KBM-7 (cell line): ENCODE data around the gene SLC39A11.
"Not testable (repeated sequence)": the region's sequence is repeated elsewhere in the genome, so short reads cannot be mapped to it uniquely, and the experiment has no call there.

Experiments
- DNase-seq: peaks from one replicate; pipeline ENCODE4 v3.0.0-alpha.2; 2015
- in situ Hi-C: fragments of 300-500 bp; cut with MboI; formaldehyde crosslinking; loops from 2 replicates; pipeline ENCODE4 v1.14.3; 2020; ENCODE audit warnings: low sequenced_read_pairs, low pct_unique_long_range_greater_than_20kb, mixed read lengths

SLC39A11 gene

DNA sequence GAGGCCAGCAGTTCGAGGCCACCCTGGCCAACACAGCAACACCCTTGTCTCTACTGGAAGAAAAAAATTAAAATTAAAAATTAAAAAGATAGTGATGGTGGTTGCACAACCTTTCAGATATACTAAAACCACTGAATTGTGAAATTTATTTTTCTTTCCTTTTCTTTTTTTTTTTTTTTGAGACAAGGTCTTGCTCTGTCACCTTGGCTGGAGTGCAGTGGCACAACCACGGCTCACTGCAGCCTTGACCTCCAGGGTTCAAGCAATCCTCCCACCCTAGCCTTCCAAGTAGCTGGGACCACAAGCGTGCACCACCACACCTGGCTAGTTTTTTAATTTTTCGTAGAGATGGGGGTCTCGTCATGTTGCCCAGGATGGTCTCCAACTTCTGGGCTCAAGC, 254.4 kb downstream of the SLC39A11 start:
- in situ Hi-C loops: no loop called here
- no peak for DNase-seq

DNA sequence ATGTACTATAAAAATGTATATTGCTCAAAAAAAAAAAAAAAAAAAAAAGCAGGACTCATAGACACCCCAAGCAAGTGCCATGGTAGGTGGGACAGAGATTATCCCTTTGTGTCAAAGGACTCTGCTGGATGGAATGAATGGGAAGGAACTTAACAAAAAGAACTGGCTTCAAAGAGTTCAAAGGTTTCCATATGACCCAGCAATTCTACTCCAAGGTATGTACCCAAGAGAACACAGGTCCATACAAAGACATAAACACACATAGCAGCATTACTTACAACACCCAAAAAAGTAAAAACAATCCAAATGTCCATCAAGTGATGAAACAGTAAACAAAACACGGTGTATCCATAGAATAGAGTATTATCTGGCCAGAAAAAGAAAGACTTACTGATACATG, 255.2 kb downstream of the SLC39A11 start:
- no peak for DNase-seq
- in situ Hi-C loops: no loop called here

DNA sequence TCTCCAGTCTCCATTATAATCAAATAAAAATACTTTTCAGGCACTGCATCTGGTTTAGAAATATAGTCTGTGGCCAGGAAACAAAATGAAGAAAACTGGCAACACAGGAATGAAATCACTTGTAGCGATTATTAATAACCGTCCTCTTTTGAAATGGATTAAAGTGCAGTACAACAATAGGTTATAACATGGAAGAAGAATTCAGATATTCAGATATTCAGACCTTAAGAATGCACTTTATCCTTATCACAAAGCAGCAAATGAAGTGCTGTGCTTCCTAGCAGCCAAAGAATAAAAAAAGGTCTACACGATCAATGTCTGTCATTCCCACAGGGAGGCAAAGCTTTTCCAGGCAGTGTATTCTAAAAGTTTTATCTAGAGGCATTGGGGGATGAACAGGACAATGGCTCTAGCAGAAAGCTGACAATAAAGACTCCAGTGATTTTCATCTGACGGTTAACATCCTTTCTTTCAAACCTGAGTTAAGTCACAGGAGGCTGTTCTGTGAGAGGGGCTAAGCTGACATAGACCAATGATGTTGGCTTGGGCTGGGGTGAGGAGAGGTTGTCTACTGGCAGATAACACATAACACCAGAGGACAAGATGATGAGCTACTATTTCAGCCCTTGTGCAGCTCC, 259.2 kb downstream of the SLC39A11 start:
- no peak for DNase-seq
- in situ Hi-C loops: no loop called here

DNA sequence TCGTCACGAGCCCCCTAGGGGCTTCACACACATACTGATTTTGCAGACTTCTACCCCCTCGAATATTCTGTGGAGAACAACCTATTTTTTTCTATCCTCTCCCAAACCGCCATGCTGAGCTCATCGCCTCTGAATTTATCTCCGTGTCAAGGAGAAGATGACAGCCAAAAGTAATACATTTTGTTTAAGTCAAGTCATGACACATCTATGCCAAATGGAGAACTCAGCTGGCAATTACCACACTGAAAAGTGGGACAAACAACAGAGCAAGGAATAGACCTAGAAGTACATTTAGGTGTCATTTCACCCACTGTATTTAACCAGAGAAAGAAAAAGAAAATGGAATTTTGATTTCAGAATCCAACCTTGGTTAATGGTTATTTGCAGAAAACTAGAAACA, 260.2 kb downstream of the SLC39A11 start:
- in situ Hi-C loops: no loop called here
- no peak for DNase-seq

DNA sequence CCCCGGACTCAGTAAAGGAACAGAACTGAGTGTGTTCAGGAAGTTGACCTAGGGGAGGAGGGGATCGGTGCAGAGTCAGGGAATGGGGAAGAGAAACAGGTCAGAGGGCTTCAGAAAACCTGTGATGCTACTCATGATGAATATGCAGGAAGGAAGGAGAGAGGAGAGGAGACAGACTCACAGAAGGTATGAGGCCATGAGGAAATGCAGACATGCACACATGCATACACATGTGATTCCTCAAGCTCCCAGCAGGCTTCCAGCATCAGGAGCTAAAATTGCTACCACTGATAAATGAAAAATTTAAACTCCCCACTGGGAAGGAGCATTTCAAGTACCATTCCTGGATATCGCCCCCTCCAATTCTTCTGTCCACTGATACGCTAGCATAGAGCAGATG, 262.6 kb downstream of the SLC39A11 start:
- in situ Hi-C loops: no loop called here
- no peak for DNase-seq

DNA sequence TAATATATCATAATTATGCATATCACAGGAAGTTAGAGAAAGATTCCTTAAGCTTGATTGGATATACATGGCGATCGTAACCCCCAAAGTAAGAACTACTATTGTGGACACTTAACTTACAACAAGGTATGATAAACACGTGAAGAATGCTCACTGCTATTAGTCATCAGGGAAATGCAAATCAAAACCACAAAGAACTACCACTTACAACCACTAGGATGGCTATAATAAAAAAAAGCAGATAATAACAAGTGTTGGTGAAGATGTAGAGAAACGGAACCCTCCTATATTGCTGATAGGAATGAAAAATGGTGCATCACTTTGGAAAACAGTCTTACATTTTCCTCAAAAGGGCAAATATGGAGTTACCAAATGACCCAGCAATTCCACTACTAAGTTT, 265.9 kb downstream of the SLC39A11 start:
- in situ Hi-C loops: no loop called here
- DNase-seq: no peak

DNA sequence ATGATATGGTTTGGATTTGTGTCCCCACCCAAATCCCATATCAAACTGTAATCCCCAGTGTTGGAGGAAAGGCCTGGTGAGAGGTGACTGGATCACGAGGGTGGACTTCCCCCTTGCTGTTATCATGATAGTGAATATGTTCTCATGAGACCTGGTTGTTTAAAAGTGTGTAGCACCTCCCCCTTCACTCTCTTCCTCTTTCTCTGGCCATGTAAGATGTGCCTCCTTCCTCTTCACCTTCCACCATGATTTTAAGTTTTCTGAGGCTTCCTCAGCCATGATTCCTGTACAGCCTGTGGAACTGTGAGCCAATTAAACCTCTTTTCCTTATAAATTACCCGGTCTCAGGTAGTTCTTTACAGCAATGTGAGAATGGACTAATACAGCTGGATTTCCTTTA, 266.4 kb downstream of the SLC39A11 start:
- DNase-seq: peak; percentile 25
- in situ Hi-C loops: not testable (repeated sequence)

DNA sequence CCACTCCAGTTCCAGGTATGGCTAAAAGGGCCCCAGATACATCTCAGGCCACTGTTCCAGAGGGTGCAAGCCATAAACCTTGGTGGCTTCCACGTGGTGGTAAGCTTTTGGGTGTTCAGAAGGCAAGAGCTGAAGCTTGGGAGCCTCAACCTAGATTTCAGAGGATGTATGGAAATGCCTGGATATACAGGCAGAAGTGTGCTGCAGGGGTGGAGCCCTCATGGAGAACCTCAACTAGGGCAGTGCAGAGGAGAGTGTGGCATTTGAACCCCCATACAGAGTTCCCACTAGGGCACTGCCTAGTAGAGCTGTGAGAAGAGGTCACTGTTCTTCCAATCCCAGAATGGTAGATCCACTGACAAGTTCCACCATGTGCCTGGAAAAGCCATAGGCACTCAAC, 267.3 kb downstream of the SLC39A11 start:
- in situ Hi-C loops: no loop called here
- no peak for DNase-seq

DNA sequence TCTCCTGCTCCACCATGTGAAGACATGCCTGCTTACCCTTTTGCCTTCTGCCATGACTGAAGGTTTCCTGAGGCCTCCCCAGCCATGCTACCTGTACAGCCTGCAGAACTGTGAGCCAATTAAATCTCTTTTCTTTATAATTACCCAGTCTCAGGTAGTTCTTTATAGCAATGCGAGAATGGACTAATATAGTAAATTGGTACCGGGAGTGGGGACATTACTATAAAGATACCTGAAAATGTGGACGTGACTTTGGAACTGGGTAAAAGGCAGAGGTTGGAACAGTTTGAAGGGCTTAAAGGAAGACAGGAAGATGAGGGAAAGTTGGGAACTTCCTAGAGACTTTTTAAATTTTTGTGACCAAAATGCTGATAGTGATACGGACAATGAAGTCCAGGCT, 268.2 kb downstream of the SLC39A11 start:
- in situ Hi-C loops, DNase-seq: not testable (repeated sequence)

DNA sequence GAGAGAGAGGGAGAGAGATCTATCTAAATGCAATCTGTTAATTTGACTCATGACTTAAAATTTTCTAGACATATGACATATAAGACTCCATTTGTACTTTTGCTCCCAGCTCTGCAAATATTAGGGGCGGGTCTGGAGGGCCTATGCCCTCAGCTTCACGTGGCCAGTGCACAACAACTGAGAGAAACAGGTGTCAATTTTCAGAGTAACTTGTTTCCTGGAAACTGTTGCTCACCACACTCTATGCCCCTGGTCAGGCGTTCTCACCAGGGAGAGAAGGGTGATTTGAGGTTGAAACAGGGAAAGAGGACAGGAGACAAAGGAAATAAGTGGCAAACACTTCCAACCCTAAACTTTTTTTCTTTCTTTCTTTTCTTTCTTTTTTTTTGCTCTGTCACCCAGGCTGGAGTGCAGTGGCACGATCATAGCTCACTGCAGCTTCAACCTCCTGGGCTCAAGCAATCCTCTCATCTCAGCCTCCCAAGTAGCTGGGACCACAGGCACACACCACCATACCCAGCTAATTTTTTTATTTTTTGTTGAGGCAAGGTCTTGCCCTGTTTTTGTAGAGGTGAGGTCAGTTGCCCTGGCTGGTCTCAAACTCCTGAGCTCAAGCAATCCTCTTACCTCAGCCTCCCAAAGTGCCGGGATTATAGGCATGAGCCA, 270.0 kb downstream of the SLC39A11 start:
- DNase-seq: no peak
- in situ Hi-C loops: no loop called here

DNA sequence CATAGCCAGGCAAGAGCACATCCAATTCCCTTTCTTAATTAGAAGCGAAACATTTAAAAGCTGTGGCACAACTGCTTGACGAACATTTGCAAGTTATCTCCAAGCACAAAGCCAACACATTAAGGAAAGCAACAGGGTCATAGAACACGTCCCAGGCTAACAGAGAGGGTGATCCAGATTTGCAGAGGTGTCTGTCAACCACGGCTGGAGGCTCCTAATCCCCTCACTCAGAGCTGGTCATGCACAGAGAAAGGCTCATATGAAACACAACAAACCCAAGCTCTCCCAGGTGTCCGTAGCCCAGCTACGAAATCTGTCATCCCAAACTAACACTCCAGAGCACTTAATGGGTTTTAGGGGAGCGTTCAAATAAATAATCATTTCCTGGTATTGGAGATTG, 276.1 kb downstream of the SLC39A11 start:
- no peak for DNase-seq

DNA sequence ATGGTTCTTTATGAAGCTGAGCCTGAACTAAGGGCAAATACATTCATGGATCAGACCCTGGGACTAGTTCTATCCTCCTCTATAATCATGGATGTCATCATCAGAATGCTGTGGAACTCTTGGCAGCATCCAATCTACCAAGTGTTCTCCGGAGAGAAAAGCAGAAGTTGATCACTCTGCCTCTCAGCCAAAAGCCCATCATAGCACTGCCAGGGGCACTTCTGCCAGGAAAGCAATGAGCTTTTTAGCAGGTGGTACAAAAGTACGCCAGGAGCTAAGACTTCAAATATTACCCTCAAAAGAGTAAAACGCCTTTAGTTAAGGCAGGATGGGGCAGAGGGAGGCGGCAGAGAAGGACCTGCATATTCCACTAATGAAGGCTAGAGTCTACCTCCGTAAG, 279.0 kb downstream of the SLC39A11 start:
- DNase-seq: no peak
- in situ Hi-C loops: no loop called here

More for the DNA sequence above, 276.1 kb downstream of the SLC39A11 start:
- in situ Hi-C loops: no loop called here

DNA sequence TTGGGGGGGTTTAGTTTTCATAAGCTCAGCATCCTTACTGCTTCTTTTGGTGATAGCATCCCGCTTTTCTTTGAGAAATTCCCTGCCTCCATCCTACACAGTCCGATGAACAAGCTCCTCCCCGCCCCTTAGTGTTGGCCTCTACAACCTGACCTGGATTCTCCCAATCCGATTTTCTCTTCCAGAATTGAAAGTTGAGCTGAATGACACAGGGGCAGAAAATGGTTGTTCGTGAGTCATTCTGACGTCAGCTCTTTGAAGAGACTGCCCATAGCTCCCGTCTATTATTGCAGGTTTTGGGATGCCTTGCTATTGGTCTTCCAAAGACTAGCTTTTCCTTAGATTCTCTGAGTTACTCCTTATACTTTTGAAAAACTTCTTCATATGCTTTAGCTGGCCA, 279.7 kb downstream of the SLC39A11 start:
- DNase-seq: no peak
- in situ Hi-C loops: no loop called here

DNA sequence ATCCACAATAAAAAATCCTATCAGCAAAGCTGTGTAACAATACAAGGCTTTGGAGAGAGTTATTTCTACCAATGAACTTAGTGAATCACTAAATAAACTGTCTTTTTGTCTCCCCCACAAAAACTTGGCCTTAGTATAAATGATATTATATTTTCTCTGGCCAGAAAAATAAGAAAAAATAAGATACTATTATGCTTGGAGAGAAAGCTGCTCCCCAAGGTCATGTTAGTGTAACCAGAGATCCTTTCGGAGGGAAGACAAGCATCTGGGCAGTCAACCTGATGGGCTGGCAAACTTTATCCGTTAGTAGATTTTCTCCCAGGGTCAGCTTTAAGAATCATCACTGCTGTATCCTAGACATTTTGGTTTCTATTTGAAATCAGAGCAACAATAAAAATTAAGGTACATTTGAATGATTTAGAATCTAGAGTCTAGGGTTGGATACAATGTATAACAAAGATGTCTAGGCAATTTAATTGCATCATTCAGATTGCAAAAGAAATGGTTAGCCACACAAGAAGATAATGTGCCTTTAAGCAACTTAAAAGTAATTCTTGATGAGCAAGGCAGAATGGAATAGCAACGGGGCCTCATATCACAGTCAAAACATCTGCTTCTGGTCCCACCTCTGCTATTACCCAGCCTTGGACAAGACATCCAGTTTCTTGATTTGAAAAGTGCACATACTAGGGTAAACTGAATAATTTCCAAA, 280.4 kb downstream of the SLC39A11 start:
- in situ Hi-C loops: no loop called here
- DNase-seq: no peak

DNA sequence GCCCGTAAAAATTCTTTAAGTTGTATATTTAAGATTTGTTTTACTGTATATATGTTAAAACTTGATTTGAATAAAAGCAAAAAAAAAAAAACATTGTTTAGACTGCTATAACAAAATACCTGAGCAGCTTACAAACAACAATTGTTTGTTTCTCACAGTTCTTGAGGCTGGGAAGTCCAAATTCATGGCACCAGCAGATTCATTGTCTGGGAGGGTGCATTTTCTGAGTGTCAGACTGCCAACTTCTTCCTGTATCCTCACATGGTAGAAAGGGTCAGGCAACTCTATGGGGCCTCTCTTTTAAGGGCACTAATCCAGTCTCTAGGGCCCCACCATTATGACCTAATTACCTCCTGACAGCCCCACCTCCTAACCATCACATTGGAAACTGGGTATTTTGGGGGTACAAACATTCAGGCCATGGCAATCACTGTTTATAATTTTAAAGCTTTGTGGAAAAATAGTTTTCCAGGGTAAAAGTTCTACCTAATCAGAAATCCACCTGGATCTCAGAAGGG, 281.4 kb downstream of the SLC39A11 start:
- in situ Hi-C loops: no loop called here
- no peak for DNase-seq

DNA sequence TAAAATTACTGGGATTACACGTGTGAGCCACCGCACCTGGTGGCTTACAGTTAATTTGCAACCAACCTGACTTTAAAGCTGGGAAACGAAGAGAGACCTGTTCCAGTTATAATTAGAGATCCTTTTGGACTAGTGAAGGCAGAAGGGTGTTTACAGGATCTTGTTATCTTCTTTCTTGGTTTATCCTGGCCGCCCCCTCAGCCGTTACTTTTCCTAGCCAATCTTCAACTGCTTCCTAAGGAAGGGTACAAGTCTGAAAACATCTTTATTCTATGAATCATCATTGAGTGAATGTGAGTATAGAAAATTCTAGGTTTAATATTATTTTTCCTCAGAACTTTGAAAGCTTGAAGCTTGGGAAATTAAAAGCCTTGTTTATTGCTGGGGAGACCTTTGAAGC, 286.5 kb downstream of the SLC39A11 start:
- DNase-seq: no peak
- in situ Hi-C loops: no loop called here

DNA sequence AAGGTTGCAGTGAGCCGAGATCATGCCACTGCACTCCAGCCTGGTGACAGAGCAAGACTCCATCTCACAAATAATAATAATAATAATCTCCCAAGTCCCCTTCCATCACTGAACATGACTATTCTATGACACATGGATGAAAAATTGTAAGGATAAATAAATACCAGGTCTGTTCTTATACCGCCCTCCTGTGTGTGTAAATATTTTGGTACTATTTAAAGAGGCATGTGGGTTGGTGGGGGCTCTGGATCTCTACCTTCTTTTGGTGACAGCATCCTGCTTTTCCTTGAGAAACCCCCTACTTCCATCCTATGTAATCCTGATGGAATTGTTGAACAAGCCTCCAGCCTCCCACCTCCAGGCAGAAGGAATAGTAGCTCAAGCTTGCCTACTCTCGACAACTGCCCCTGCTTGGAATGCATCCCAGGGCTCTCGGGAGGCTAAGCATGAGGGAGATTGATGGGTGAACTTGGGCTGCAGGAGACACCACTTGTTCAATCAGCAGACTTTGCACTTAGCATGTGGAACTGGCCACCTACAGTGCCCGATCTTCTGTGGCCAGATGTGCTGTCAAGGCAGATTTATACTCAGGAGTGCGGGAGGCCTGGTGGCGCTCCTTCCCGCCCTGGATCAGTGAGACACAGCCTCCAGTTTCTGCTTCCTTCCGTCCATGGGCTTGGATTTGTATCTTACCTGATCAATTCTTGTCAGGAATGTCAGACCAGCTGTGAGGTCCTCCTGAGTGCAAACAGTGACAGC, 287.4 kb downstream of the SLC39A11 start:
- no peak for DNase-seq
- in situ Hi-C loops: no loop called here

DNA sequence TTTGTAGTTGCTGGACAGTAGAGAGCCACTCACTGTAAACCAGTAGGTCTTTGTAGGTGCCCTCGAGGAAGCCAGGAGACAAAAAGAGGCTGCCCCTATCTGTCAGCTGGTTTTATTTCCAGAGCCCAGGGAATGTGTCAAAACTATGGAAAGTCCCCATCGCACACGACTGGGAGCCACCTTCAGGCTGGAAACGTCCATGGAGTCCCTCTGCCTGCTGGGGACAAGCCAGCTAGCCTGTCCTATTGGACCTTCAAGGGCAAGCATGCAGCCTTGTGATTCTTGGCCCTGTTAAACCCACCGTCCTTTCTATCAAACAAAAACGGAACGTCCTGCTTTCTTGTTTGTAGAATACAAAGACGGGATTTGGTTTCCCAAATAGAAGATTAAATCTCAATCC, 289.8 kb downstream of the SLC39A11 start:
- DNase-seq: no peak
- in situ Hi-C loops: no loop called here

DNA sequence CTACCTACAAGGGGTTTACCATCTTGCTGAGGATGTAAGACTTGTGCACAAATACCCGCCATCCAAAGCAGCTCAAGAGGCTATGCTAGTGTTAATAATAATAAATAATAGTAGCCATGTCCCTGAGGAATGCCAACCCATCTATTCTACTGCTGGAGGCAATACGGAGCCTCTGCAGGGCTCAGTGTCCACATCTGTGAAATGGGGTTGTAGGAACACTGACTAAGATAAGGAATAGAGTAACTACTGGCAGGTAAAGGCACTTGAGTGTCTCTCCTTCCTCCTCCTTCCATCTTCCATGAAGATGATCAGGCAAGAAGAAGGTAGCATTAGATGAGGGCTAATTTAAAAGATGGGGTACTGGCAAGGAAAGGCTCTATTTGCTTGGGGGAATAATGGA, 295.3 kb downstream of the SLC39A11 start:
- DNase-seq: no peak
- in situ Hi-C loops: no loop called here

DNA sequence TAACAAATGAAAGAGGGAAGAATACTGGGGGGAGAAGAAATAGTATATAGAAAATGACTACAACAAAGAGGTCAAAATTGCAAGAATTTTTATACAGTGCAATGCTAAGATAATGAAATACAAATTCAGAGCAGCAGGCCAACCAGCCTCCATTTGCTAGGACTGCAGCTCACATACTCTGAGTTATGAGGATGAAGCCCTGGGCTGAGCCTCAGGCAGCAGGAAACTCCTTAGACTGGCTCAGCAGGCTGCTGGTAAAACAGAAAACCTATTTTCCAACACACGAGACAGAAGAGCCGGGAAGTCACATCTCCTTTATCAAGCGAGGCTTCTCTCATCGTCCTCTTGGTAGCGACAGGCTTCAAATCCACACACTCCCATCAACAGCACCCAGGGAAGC, 296.5 kb downstream of the SLC39A11 start:
- in situ Hi-C loops: no loop called here
- no peak for DNase-seq
